OCI-LY7 (cell line): ENCODE data around the gene PCNT. TPM values are rescaled to one million over a fixed set of nuclear protein-coding genes. Genes with fewer than 3 reads are reported as not detected.

Experiments used
- BruUV-seq: library from RNA; stranded (reverse); fragments of 400-500 nt; replicated peaks from 2 replicates; lab custom pipeline; 2021; lab: Mats Ljungman, UMichigan
- CTCF ChIA-PET: fragments of 300-600 bp; sonication (Branson Sonifier 250); formaldehyde crosslinking; loops from one replicate; lab custom pipeline; 2022; ENCODE audit warnings: antibody characterized with exemption; ENCODE audit not compliant: unreplicated experiment; lab: Charles Lee
- POLR2A ChIA-PET: fragments of 300-600 bp; sonication (Branson Sonifier 250); formaldehyde crosslinking; loops from one replicate; lab custom pipeline; 2022; ENCODE audit warnings: antibody characterized with exemption; lab: Charles Lee
- DNase-seq: peaks from one replicate; pipeline ENCODE4 v3.0.0-alpha.2; 2015; ENCODE audit warnings: low spot score
- H2AFZ ChIP-seq: fragments of 200-600 bp; sonication (generic), shearing (Covaris generic); 2 replicates; pipeline ENCODE4 v1.6.1; 2014; ENCODE audit warnings: mild to moderate bottlenecking, antibody characterized with exemption, low read length, moderate library complexity
- H3K27ac ChIP-seq: fragments of 200-600 bp; sonication (generic); 2 replicates; pipeline ENCODE4 v1.5.1; 2014; ENCODE audit warnings: mixed run types, low read depth, mild to moderate bottlenecking, moderate library complexity, low read length, inconsistent platforms; ENCODE audit not compliant: poor library complexity, severe bottlenecking
- H3K36me3 ChIP-seq: fragments of 200-600 bp; sonication (generic); 2 replicates; pipeline ENCODE4 v1.6.1; 2014; ENCODE audit warnings: mild to moderate bottlenecking, antibody characterized with exemption, low read length, moderate library complexity, mixed read lengths; ENCODE audit not compliant: insufficient read depth
- H3K4me1 ChIP-seq: fragments of 200-600 bp; sonication (generic); 2 replicates; pipeline ENCODE4 v1.5.1; 2014; ENCODE audit warnings: mild to moderate bottlenecking, low read length; ENCODE audit not compliant: insufficient read depth, poor library complexity, severe bottlenecking
- H3K4me2 ChIP-seq: fragments of 200-600 bp; sonication (generic); 2 replicates; pipeline ENCODE4 v1.6.1; 2014; ENCODE audit warnings: mild to moderate bottlenecking, low read length
- H3K4me3 ChIP-seq: fragments of 200-600 bp; sonication (generic); 2 replicates; pipeline ENCODE4 v1.5.1; 2014; ENCODE audit warnings: mild to moderate bottlenecking, low read depth, low read length; ENCODE audit not compliant: poor library complexity, severe bottlenecking
- H3K79me2 ChIP-seq: fragments of 200-600 bp; sonication (generic); 2 replicates; pipeline ENCODE4 v1.6.1; 2016; ENCODE audit warnings: low read depth, mild to moderate bottlenecking, low read length, moderate library complexity, mixed read lengths; ENCODE audit not compliant: insufficient read depth
- H3K9me2 ChIP-seq: fragments of 200-600 bp; sonication (generic); 2 replicates; pipeline ENCODE4 v1.6.1; 2016; ENCODE audit warnings: mild to moderate bottlenecking, low read length, mixed read lengths; ENCODE audit not compliant: insufficient read depth
- H3K9me3 ChIP-seq: fragments of 200-600 bp; sonication (generic); 2 replicates; pipeline ENCODE4 v1.6.1; 2014; ENCODE audit warnings: mild to moderate bottlenecking, mixed run types, low read length, mixed read lengths
- H4K20me1 ChIP-seq: fragments of 200-600 bp; sonication (generic); 2 replicates; pipeline ENCODE4 v1.6.1; 2014; ENCODE audit warnings: mild to moderate bottlenecking, antibody characterized with exemption, low read length, moderate library complexity, mixed read lengths; ENCODE audit not compliant: insufficient read depth
- EZH2phosphoT487 ChIP-seq: fragments of 200-600 bp; sonication (generic); IDR thresholded peaks from 2 replicates; pipeline ENCODE4 v1.6.1; 2018; ENCODE audit warnings: low read depth, borderline replicate concordance, mild to moderate bottlenecking, mixed run types, antibody characterized with exemption, low read length, moderate library complexity, mixed read lengths
- intact Hi-C: fragments of 100-400 bp; cut with micrococcal nuclease; formaldehyde crosslinking; loops from one replicate; pipeline ENCODE4 v1.10.0; 2022; ENCODE audit not compliant: unreplicated experiment
- total RNA-seq, 2 experiments: library from RNA; depleted of rRNA in 1 of 2; stranded (reverse); fragments of >200 nt in 1 of 2; shearing (Covaris generic) in 1 of 2; gene quantifications; 2 replicates each; pipeline ENCODE4 v1.2.3, GENCODE V29; 2014 to 2022
- TF ChIP-seq, protein P1 (sequence below): fragments of 200-600 bp; sonication (generic); conservative IDR thresholded peaks from 2 replicates; pipeline ENCODE4 v1.5.1; 2014; ENCODE audit warnings: mild to moderate bottlenecking, antibody characterized with exemption, low read length, moderate library complexity, mixed read lengths

PCNT gene
- total RNA-seq, 2 experiments from 2014 or later = 48.4 to 84.1 TPM

DNA sequence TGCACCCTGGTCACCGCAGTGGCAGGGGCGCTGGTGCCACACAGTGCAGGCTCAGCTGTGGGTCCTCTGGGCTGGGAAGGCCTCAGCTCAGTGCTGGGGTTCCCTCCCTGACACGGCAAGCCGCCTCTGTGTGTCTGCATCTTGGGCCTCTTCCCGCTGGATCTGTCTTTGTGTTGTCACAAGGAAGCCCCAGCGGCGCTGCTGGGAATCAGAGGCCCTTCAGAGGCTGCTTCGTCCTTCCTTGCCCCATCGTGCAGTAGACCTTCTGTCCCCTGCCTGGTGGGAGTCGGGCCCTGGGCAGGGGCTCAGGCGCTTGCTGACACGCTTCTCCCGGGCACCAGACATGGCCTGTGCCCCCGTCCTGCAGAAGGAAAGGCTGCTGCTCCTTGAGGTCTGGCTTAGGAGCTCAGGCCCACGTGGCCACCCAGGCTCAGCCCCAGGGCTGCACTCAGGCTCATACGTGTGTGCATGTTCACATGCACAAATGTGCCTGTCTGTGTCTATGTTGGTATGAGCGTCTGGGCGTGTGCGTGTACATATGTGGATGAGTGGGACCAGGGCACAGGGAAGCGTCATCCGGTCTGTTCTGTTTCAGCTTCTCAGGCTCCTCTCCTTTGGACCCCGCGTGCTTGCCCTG, 110.5 kb downstream of the PCNT start:
- TF ChIP-seq, protein P1, sequence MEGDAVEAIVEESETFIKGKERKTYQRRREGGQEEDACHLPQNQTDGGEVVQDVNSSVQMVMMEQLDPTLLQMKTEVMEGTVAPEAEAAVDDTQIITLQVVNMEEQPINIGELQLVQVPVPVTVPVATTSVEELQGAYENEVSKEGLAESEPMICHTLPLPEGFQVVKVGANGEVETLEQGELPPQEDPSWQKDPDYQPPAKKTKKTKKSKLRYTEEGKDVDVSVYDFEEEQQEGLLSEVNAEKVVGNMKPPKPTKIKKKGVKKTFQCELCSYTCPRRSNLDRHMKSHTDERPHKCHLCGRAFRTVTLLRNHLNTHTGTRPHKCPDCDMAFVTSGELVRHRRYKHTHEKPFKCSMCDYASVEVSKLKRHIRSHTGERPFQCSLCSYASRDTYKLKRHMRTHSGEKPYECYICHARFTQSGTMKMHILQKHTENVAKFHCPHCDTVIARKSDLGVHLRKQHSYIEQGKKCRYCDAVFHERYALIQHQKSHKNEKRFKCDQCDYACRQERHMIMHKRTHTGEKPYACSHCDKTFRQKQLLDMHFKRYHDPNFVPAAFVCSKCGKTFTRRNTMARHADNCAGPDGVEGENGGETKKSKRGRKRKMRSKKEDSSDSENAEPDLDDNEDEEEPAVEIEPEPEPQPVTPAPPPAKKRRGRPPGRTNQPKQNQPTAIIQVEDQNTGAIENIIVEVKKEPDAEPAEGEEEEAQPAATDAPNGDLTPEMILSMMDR = no peak
- no peak for TF ChIP-seq EZH2phosphoT487
- CTCF ChIA-PET = no interaction called here

GRCh38 chr21:46435786-46436227, 111.9 kb downstream of the PCNT start:
- Histone ChIP-seq H3K9me3 (no peaks in the 10 kb centered on the region), H3K4me1 (no peaks in the 10 kb centered on the region), H3K79me2 (no peaks in the 10 kb centered on the region), H4K20me1 (no peaks in the 10 kb centered on the region), H3K36me3 (peaks cover 82% of the 10 kb centered on the region), H2AFZ (no peak overlapping the region), H3K4me2 (no peak overlapping the region), H3K27ac (no peak overlapping the region), H3K9me2 (no peaks in the 10 kb centered on the region), H3K4me3 (no peak overlapping the region)
- ChIA-PET CTCF (no interaction called here), POLR2A (no interaction called here)
- DNase-seq = no peak
- intact Hi-C loops = no loop called here
- TF ChIP-seq, protein P1 = no peak
- TF ChIP-seq EZH2phosphoT487 = no peak
- no TSS peak for BruUV-seq

More for the DNA sequence above, 110.5 kb downstream of the PCNT start:
- Histone ChIP-seq H3K79me2 (no peaks in the 10 kb centered on the region), H2AFZ (no peak overlapping the region), H3K9me2 (no peaks in the 10 kb centered on the region), H3K9me3 (no peaks in the 10 kb centered on the region), H4K20me1 (no peaks in the 10 kb centered on the region), H3K27ac (no peak overlapping the region), H3K36me3 (peaks cover 78% of the 10 kb centered on the region), H3K4me3 (no peak overlapping the region), H3K4me2 (no peak overlapping the region), H3K4me1 (no peaks in the 10 kb centered on the region)
- no TSS peak for BruUV-seq
- POLR2A ChIA-PET = no interaction called here
- intact Hi-C loops = no loop called here
- no peak for DNase-seq

- H3K9me3 ChIP-seq = no peaks in the 10 kb centered on the region
- no peak for DNase-seq
- H3K4me1 ChIP-seq = no peaks in the 10 kb centered on the region
- H3K4me2 ChIP-seq = no peak overlapping the region
- no peaks in the 10 kb centered on the region for H3K79me2 ChIP-seq
- H3K27ac ChIP-seq = no peak overlapping the region
- no peak overlapping the region for H2AFZ ChIP-seq
- TF ChIP-seq, protein P1 = no peak
- TF ChIP-seq EZH2phosphoT487 = no peak
- H3K4me3 ChIP-seq = no peak overlapping the region
- POLR2A ChIA-PET = interaction anchor here (0.6 kb wide), 1 partner anchor 322 kb away, joined by 6 read pairs; no protein-coding TSS in a partner anchor
- no peaks in the 10 kb centered on the region for H4K20me1 ChIP-seq
- no peaks in the 10 kb centered on the region for H3K9me2 ChIP-seq
- BruUV-seq = no TSS peak
- CTCF ChIA-PET = no interaction called here
- intact Hi-C loops = no loop called here
- H3K36me3 ChIP-seq = peaks cover 82% of the 10 kb centered on the region
Measured at GRCh38 chr21:46436621-46437020, 112.7 kb downstream of the PCNT start.
